GM21529 (cell line): ENCODE data around the gene MDFI.

Experiments used
- ATAC-seq: cut with Tn5 transposase; IDR thresholded peaks from one replicate; pipeline ENCODE4 v1.9.1; 2021; ENCODE audit not compliant: unreplicated experiment

MDFI gene

DNA sequence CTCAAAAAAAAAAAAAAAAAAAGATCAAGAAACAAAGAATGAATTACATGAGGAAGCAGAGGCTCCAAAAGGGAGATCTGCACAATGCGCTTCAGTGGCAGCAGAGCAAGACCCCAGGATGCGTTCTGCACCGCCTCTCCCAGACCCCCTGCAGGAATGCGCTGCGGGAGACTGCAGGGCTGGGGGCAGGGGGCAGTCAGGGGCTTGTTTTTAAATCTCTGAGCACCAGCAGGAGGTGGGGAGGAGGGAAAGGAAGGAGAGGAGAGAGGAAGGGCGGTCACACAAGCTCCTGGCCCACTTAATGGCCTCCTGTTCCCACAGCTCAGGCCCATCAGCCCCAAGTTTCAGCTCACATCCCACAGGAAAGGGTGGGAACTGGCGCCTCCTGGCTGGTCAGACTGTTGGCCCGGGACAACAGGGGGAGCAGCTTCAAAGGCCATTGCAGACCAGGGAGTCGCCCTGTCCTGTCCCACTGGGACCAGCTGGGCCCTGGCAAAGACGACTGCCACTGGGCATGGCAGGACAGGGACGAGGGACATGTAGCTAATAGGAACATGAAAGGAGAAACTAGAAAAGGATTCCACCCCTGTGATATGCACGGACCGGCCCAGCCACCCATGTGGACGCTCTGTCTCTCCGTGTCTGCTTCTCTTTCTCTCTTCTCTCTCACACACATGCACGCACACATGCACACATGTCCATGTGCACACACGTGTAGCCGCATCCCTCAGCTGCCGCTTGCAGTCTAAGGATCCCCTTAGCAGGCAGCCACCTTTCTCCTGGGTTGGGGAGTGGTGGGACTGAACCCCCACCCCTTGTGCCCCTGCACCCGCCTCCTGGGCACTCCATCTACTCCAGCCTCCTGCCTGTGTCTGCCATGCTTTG, 62.4 kb downstream of the MDFI start:
- no peak for ATAC-seq

DNA sequence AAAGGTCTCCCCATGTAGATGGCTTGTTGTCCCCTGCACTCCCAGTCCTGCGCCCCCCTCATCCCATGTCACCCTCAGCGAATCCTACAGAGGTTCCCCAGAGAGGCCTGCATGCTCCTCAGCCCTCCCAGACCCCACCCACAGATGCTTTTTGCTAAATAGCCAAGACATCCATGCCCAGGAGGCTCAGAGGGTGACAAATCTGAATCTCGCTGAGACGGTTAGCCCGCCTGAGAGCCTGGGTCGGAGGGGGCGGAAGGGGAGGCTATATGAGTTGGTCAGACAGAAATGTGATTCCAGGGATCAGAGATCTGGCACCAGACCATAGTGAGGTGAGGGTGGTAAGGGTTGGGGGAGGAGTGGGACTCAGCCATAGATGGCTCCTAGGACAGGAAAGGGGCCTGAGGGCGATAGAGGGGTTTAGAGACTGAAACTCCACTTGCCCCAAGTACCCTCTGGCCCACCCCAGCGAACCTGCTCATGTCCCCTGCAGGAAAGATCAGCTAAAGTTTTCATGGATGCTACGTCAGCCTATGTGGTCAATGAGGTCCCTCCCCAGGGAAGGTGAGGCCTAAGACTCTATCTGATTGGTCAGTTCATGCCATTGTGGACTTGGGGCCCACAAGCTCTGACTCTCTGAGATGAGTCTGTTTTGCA, 63.9 kb downstream of the MDFI start:
- no peak for ATAC-seq

DNA sequence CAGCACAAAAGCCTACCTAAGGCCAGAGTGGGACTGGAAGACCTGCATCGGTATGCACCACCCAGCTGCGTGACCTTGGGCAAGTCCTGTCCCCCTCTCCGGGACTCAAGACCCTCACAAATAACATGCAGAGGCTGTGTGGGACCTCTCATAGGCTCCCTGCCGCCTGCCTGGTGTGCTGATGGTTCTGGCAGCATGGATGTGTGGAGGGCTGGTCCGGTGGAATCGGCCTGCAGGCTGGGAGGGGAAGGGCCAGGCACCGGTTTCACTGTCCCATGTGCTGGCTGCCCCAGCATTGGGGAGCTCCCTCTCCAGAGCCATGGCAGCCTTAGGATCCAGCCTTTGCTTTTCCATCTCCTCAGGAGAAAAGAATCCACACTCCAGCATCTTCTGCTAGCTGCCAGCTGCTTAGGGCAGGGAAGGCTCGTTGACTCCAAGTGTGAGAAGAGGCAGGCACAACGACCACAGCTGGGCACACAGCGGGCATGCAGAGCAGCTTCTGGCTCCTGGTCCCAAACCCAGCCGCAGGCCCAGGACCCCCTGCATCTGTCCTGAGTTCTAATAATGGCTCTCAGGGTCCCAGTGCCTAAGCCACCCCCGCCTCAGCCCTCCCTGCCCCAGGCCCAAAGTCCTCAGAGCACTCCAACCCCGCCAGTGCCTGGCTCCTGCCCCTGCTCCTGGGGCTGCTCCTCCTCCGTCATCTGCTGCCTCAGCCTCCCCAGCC, 64.7 kb downstream of the MDFI start:
- ATAC-seq = no peak
